Right atrium auricular region (tissue), 2 donors: Measurements from ENCODE around the gene FEN1. TPM values are rescaled to one million over a fixed set of nuclear protein-coding genes. Genes with fewer than 3 reads are reported as not detected.

Experiments used
- DNase-seq: peaks from one replicate; pipeline ENCODE4 v3.0.0-alpha.2; 2019; ENCODE audit warnings: low spot score
- H3K27ac ChIP-seq, 2 donors: fragments of 200-600 bp; sonication (generic); 1 replicate in 1 of 2; 2 replicates in 1 of 2; pipeline ENCODE4 v1.5.1; 2016 to 2019
- H3K27me3 ChIP-seq, 2 donors: fragments of 200-600 bp; sonication (generic); one replicate each; pipeline versions ENCODE4 v1.5.1 to v1.6.0; 2017 to 2019
- H3K36me3 ChIP-seq: fragments of 200-600 bp; sonication (generic); one replicate; pipeline ENCODE4 v1.5.1; 2016
- H3K4me1 ChIP-seq, 2 donors: fragments of 200-600 bp; sonication (generic); one replicate each; pipeline versions ENCODE4 v1.5.1 to v1.6.0; 2017 to 2019
- H3K4me3 ChIP-seq, 2 donors: fragments of 200-600 bp; sonication (generic); 1 replicate in 1 of 2; 2 replicates in 1 of 2; pipeline ENCODE4 v1.5.1; 2017 to 2019; ENCODE audit warnings: mild to moderate bottlenecking in 1 of 2, moderate library complexity in 1 of 2
- H3K9me3 ChIP-seq, 2 donors: fragments of 200-600 bp; sonication (generic); one replicate each; pipeline ENCODE4 v1.5.1; 2019
- CTCF ChIP-seq, 2 donors: fragments of 200-600 bp; sonication (generic); IDR thresholded peaks; one replicate each; pipeline ENCODE4 v1.5.1; 2019; ENCODE audit warnings: antibody characterized with exemption in 2 of 2
- total RNA-seq, 2 donors: library from RNA; depleted of rRNA; stranded (reverse); fragments of >200 nt; gene quantifications; one replicate each; pipeline ENCODE4 v1.1.0, GENCODE V29; 2016

Gene FEN1
- total RNA-seq, 2 donors from 2014 or later, result 3.7 to 4.0 TPM

GRCh38 chr11:61762223-61762615 lies 30.5 kb upstream of the FEN1 start:
- no peak for TF ChIP-seq CTCF (IDR thresholded peaks at IDR 0.05)
- DNase-seq, result no peak
- no peaks in the 10 kb centered on the region for H3K4me1 ChIP-seq

GRCh38 chr11:61762798-61763197 lies 29.9 kb upstream of the FEN1 start:
- Histone ChIP-seq H3K27ac (no peak overlapping the region), H3K9me3 (no peaks in the 10 kb centered on the region), H3K4me3 (no peak overlapping the region), H3K4me1 (no peaks in the 10 kb centered on the region), H3K27me3 (no peaks in the 10 kb centered on the region), H3K36me3 (no peaks in the 10 kb centered on the region)
- no peak for TF ChIP-seq CTCF (IDR thresholded peaks at IDR 0.05)
- no peak for DNase-seq

More at GRCh38 chr11:61762223-61762615, 30.5 kb upstream of the FEN1 start:
- H3K36me3 ChIP-seq, result no peaks in the 10 kb centered on the region
- H3K27ac ChIP-seq, result no peak overlapping the region
- no peaks in the 10 kb centered on the region for H3K27me3 ChIP-seq
- no peak overlapping the region for H3K4me3 ChIP-seq
- no peaks in the 10 kb centered on the region for H3K9me3 ChIP-seq

GRCh38 chr11:61763930-61764605 lies 28.6 kb upstream of the FEN1 start:
- no peaks in the 10 kb centered on the region for H3K4me1 ChIP-seq
- H3K36me3 ChIP-seq, result no peaks in the 10 kb centered on the region
- no peak for DNase-seq
- no peak for TF ChIP-seq CTCF (IDR thresholded peaks at IDR 0.05)
- H3K27me3 ChIP-seq, result no peaks in the 10 kb centered on the region
- no peak overlapping the region for H3K27ac ChIP-seq
- no peak overlapping the region for H3K4me3 ChIP-seq
- no peaks in the 10 kb centered on the region for H3K9me3 ChIP-seq

GRCh38 chr11:61764606-61765260 lies 28.0 kb upstream of the FEN1 start:
- Histone ChIP-seq H3K27me3 (no peaks in the 10 kb centered on the region), H3K27ac (no peak overlapping the region), H3K9me3 (no peaks in the 10 kb centered on the region), H3K36me3 (no peaks in the 10 kb centered on the region), H3K4me1 (no peaks in the 10 kb centered on the region), H3K4me3 (no peak overlapping the region)
- no peak for TF ChIP-seq CTCF (IDR thresholded peaks at IDR 0.05)
- no peak for DNase-seq

- no peak for TF ChIP-seq CTCF (IDR thresholded peaks at IDR 0.05)
- no peaks in the 10 kb centered on the region for H3K36me3 ChIP-seq
- no peak overlapping the region for H3K4me3 ChIP-seq
- H3K4me1 ChIP-seq, result no peaks in the 10 kb centered on the region
- no peaks in the 10 kb centered on the region for H3K27me3 ChIP-seq
- H3K27ac ChIP-seq, result no peak overlapping the region
- H3K9me3 ChIP-seq, result no peaks in the 10 kb centered on the region
- no peak for DNase-seq
These were observed 27.0 kb upstream of the FEN1 start for GRCh38 chr11:61765550-61766253.
